SK-N-SH treated with all-trans-retinoic acid at 6 μM for 48 hours (cell line): Measurements from ENCODE around the gene PPFIBP1.

Source experiments
- ARNTL ChIP-seq: fragments of 450-650 bp; formaldehyde crosslinking; IDR thresholded peaks from 2 replicates; pipeline ENCODE4 v1.5.0; 2020; ENCODE audit warnings: low read depth, mild to moderate bottlenecking, moderate library complexity, borderline replicate concordance
- ESRRG ChIP-seq: fragments of 250-450 bp; sonication (Bioruptor Pico); IDR thresholded peaks from 2 replicates; pipeline ENCODE4 v1.6.1; 2021; ENCODE audit warnings: mild to moderate bottlenecking
- ISL1 ChIP-seq: fragments of 250-450 bp; sonication (Bioruptor Pico); IDR thresholded peaks from 2 replicates; pipeline ENCODE4 v2.1.2; 2022; ENCODE audit warnings: mild to moderate bottlenecking, moderate library complexity
- PATZ1 ChIP-seq: fragments of 250-450 bp; sonication (Bioruptor Pico); IDR thresholded peaks from 2 replicates; pipeline ENCODE4 v1.8.0; 2020; ENCODE audit warnings: mild to moderate bottlenecking, moderate library complexity, borderline replicate concordance
- TCF4 ChIP-seq: fragments of 250-450 bp; sonication (Bioruptor Pico); IDR thresholded peaks from 2 replicates; pipeline ENCODE4 v1.8.0; 2021; ENCODE audit warnings: mild to moderate bottlenecking, moderate library complexity, borderline replicate concordance
- TSHZ2 ChIP-seq: fragments of 250-450 bp; sonication (Bioruptor Pico); IDR thresholded peaks from 2 replicates; pipeline ENCODE4 v1.5.0; 2020; ENCODE audit warnings: mild to moderate bottlenecking, moderate library complexity
- ZFP3 ChIP-seq: fragments of 250-450 bp; sonication (Bioruptor Pico); IDR thresholded peaks from 2 replicates; pipeline ENCODE4 v1.5.0; 2020; ENCODE audit warnings: mild to moderate bottlenecking, moderate library complexity
- ZNF565 ChIP-seq: fragments of 450-650 bp; formaldehyde crosslinking; conservative IDR thresholded peaks from 2 replicates; pipeline ENCODE4 v1.5.0; 2020; ENCODE audit warnings: low read depth, mild to moderate bottlenecking, moderate library complexity
- ZNF70 ChIP-seq: fragments of 450-650 bp; formaldehyde crosslinking; IDR thresholded peaks from 2 replicates; pipeline ENCODE4 v1.5.0; 2020; ENCODE audit warnings: mild to moderate bottlenecking, moderate library complexity

GRCh38 chr12:27511031-27511722 is 12.8 kb upstream of the PPFIBP1 start:
- TF ChIP-seq ARNTL (CRISPR knock-in tag) (no peak), PATZ1 (CRISPR knock-in tag) (no peak), ESRRG (no peak), ZNF565 (no peak), ISL1 (CRISPR knock-in tag) (peak; percentile 81), TSHZ2 (CRISPR knock-in tag) (peak; percentile 43; the same call in 1 of the 2 replicates), TCF4 (CRISPR knock-in tag) (no peak), ZFP3 (CRISPR knock-in tag) (no peak), ZNF70 (CRISPR knock-in tag) (no peak)
